GM12872 (cell line): ENCODE measurements around the gene SIK2.

Source experiments
- TF ChIP-seq, protein P1 (sequence below): IDR thresholded peaks from 3 replicates; pipeline ENCODE4 v1.5.1; 2011; ENCODE audit warnings: low read depth, mild to moderate bottlenecking, low read length, moderate library complexity; ENCODE audit not compliant: insufficient read depth

SIK2 gene

DNA sequence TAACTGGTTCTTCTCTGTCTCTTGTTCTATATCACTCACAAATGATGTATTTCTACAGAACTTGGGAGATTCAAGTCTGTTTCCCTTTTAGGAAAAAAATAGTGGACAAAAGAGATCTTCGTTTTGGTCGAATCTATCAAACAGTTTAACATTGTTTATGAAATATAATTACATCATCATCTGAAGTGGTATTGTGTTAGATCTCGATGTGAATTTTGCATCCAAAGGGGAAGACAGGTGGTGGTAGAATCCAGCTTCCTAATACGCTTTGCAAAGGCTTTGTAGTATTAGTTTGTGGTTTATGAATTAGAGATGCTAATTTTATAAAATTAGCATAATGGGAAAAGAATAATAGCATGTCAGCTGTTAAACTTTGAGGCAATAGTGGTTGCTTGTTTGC is 3.4 kb downstream of the SIK2 start:
- TF ChIP-seq, protein P1, sequence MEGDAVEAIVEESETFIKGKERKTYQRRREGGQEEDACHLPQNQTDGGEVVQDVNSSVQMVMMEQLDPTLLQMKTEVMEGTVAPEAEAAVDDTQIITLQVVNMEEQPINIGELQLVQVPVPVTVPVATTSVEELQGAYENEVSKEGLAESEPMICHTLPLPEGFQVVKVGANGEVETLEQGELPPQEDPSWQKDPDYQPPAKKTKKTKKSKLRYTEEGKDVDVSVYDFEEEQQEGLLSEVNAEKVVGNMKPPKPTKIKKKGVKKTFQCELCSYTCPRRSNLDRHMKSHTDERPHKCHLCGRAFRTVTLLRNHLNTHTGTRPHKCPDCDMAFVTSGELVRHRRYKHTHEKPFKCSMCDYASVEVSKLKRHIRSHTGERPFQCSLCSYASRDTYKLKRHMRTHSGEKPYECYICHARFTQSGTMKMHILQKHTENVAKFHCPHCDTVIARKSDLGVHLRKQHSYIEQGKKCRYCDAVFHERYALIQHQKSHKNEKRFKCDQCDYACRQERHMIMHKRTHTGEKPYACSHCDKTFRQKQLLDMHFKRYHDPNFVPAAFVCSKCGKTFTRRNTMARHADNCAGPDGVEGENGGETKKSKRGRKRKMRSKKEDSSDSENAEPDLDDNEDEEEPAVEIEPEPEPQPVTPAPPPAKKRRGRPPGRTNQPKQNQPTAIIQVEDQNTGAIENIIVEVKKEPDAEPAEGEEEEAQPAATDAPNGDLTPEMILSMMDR: no peak

DNA sequence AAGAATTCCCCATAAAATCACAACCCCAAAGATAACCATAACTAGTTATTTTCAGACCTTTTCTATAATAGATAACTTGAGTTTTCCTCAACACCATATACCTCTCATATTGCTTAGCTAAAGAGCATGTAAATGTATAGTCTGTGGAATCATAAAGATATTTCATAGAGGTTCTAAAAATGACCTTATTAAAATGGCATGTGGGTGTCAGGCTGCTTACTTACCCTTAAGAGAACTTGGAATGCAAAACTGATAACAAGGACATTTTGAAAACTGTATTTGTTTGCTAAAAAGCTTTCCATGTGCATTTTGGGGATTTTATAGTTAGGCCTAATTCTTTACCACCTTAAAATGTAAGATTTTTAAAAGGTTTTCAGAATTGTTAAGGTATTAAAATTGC is 4.7 kb downstream of the SIK2 start:
- TF ChIP-seq, protein P1: no peak

DNA sequence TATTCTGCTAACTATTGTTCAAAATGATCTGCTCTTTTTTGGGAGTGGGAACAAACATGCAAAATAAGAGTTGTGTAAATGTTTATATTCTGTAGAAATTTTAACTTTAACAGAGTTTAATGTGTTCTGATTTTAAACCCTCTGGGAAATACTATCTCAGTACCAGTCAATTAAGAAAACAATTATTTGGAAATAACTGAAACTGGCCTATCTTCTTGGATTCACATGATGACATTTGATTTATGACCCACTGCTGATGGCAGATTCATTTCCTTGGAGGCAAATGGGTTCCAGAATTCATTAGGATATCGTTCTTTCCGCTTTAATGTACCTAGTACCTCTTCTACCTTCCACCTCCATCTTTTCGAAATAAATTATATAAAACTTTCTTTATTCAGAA is 5.5 kb downstream of the SIK2 start:
- TF ChIP-seq, protein P1: no peak

DNA sequence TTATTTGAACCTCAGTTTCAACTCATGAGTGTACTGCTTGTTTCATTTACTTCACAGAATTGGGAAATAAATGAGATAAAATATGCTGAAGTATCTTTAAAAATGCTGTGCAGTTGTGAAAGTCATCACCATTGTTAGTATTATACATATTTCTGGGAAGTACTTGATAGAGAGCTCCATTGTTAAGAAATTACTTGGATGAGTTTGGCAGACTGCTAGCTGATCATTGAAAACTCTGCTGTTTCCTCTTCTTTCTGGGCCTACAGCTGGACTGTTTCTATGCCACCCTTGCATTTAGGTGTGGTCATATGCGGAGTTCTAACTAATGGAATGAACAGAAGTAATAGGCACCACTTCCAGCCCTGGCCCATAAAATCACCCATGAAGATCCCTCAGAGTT is 10.0 kb downstream of the SIK2 start:
- TF ChIP-seq, protein P1: no peak

DNA sequence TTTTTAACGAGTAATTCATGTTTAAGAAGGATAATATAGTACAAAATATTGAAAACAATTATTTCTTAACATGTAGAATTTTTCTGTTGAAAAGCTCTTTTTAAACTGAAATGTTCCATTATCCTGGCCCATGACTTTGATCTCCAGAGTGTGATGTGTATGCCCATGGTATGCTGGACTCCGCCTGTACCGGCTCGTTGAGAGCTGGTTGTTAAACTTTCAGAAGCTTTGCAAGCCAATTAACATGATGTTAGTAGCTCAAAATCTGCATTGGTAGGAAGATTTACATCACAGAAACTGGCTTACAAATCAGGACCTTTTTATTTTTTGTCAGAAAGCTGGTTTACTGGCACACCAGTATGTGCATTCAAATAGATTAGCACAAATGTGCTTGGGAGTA is 15.0 kb downstream of the SIK2 start:
- TF ChIP-seq, protein P1: no peak

DNA sequence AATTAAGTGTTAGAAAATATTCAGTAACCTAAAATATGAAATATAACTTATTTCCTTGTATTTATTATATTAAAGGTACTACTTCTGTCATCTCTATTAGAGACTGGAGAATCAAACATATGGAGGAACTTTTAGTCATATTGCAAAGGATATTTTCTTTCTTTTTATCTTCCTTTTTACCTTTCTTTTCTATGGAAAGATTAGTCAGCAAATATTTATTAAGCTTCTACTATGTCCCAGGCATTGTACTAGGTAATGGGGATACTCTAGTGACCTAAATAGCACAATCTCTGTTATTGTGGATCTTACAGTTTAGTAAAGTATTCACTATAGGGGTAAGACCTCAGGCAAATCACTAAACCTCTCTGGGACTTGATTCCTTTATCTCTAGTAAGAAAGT is 18.3 kb downstream of the SIK2 start:
- TF ChIP-seq, protein P1: no peak

DNA sequence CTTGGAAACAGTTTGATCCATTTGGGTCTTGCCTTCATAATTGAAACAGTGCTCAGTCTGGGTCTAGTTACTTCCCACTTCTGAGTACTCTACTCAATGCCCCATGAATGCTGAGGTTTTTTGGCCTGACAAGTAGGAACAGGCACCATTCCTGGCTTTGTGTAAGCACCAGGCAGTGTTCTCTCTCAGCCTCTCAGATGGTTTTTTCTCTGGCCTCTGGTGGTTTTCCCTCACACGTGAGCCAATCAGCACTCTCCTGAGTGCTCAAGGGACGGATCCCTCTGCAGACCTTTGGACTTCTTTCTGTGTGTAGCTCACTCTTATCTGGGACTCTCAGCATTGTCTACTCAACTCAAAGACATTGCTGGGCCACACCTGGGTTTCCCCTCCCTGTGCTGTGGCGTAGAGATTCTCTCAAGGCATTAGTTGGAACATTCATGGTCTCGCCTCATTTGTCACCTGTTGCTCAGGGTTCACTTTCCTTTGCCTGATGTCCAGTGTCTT is 21.3 kb downstream of the SIK2 start:
- TF ChIP-seq, protein P1: no peak

DNA sequence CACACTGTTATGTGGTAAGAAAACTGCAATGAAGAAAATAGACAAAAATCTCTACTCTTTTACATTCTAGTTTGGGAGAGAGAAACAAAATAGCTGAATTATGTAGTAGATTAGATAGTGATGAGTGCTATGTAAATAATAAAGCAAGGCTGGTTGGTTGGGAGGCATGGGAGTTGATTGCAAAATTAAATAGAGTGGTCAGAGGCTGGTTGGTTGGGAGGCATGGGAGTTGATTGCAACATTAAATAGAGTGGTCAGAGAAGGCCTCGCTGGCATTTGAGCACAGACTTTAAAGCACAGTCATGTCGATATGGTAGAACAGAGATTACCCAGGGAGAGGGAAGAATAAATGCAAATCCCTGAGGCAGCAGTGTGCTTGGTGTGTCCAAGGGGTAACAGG is 22.4 kb downstream of the SIK2 start:
- TF ChIP-seq, protein P1: no peak
